BJ (cell line): Measurements from ENCODE around the gene ULK1. TPM values are rescaled to one million over a fixed set of nuclear protein-coding genes. Genes with fewer than 3 reads are reported as not detected.

Source experiments
- CTCF ChIA-PET: fragments of 350-600 bp; formaldehyde crosslinking; extraction: SDS; loops from one replicate; lab custom pipeline; 2021; ENCODE audit warnings: antibody characterized with exemption, inconsistent platforms; lab: Yijun Ruan, JAX
- POLR2A ChIA-PET: fragments of 300-600 bp; sonication (Branson Sonifier 250); formaldehyde crosslinking; extraction: SDS; loops from one replicate; lab custom pipeline; 2021; ENCODE audit warnings: antibody characterized with exemption; lab: Charles Lee
- DNase-seq: peaks from one replicate; pipeline ENCODE4 v3.0.0-alpha.2; 2011; ENCODE audit warnings: low read depth
- H3K27me3 ChIP-seq: 2 replicates; pipeline ENCODE4 v1.6.0; 2011; ENCODE audit warnings: low read length; ENCODE audit not compliant: control insufficient read depth, insufficient read depth
- H3K36me3 ChIP-seq: 2 replicates; pipeline ENCODE4 v1.5.1; 2011; ENCODE audit warnings: low read length; ENCODE audit not compliant: control insufficient read depth, insufficient read depth
- H3K4me3 ChIP-seq: 2 replicates; pipeline ENCODE4 v1.5.1; 2011; ENCODE audit warnings: low read depth, mild to moderate bottlenecking, control low read depth, low read length
- polyA plus RNA-seq: library from polyadenylated mRNA; depleted of rRNA; stranded (reverse); fragments of >200 nt; gene quantifications from 2 replicates; pipeline ENCODE4 v1.2.3, GENCODE V29; 2011
- TF ChIP-seq, protein P1 (sequence below): IDR thresholded peaks from 2 replicates; pipeline ENCODE4 v1.5.1; 2011; ENCODE audit warnings: low read depth, mild to moderate bottlenecking, control low read depth, inconsistent platforms, low read length, moderate library complexity; ENCODE audit not compliant: insufficient read depth

Gene ULK1
- polyA plus RNA-seq, 1 experiment, result 13.7 TPM

DNA sequence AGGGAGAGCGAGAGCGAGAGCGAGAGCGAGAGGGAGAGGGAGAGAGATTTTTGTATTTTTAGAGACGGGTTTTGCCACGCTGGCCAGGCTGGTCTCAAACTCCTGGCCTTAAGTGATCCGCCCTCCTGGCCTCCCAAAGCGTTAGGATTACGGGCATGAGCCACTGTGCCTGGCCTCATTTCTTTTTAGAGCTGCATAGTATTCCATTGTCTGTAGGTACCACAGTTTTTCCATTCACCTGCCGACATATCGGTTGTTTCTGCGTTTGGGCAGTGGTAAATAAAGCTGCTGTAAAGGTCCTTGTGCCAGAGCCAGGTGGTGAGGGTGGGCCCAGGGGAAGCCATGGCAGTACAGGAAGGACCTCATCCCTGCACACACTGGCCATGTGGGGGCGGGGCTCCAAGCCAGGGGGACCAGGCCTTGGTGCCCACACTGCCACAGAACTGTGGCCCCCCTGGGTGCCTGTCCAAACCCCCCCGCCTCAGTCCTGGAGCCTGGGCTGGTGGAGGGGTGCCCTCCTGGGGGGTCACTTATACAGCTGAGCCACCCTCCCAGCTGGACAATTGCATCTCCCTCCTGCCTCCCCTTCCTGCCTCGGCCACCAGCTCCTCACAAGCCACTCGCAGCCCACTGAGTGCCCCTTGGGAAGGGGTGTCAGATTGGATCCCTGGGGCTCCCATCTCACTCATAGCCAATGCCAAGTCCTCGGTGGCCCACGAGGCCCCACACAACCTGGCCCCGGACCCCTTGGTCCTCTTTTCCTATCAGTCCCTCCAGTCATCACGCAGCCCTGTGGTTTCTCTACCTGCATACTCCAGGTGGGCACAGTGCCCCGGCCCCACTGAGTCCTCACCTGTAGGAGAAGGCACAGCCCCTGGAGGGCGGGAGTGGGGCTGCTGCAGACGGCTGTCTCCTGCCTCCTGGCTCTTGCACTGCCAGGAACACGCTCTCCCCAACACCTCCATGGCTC, 33.0 kb downstream of the ULK1 start:
- ChIA-PET CTCF (interaction anchor here (0.6 to 1.4 kb wide), 4 partner anchors 16 to 1313 kb away, joined by 3 to 4 read pairs (median 4); no protein-coding TSS in a partner anchor), POLR2A (no interaction called here)
- H3K27me3 ChIP-seq, result no peaks in the 10 kb centered on the region
- no peak overlapping the region for H3K4me3 ChIP-seq
- H3K36me3 ChIP-seq, result peaks cover 9% of the 10 kb centered on the region
- no peak for DNase-seq
- TF ChIP-seq, protein P1, sequence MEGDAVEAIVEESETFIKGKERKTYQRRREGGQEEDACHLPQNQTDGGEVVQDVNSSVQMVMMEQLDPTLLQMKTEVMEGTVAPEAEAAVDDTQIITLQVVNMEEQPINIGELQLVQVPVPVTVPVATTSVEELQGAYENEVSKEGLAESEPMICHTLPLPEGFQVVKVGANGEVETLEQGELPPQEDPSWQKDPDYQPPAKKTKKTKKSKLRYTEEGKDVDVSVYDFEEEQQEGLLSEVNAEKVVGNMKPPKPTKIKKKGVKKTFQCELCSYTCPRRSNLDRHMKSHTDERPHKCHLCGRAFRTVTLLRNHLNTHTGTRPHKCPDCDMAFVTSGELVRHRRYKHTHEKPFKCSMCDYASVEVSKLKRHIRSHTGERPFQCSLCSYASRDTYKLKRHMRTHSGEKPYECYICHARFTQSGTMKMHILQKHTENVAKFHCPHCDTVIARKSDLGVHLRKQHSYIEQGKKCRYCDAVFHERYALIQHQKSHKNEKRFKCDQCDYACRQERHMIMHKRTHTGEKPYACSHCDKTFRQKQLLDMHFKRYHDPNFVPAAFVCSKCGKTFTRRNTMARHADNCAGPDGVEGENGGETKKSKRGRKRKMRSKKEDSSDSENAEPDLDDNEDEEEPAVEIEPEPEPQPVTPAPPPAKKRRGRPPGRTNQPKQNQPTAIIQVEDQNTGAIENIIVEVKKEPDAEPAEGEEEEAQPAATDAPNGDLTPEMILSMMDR, result no peak

DNA sequence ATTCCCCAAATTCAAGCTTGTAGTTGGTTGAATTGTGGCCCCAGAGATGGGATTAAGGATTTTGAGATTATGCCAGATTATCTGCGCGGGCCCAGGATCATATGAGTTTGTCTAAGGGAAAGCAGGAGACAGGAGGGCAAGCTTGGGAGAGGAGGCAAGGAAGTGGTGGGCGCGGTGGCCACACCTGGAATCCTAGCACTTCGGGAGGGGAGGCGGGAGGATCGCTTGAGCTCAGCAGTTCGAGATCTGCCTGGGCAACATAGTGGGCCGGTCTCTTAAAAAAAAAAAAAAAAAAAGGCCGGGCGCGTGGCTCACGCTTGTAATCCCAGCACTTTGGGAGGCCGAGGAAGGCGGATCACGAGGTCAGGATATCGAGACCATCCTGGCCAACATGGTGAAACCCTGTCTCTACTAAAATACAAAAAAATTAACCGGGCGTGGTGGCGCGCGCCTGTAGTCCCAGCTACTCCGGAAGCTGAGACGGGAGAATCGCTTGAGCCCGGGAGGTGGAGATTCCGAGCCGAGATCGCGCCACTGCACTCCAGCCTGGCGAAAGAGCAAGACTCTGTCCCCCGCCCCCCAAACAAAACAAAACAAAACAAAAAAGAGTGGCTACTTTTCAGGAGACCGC, 33.8 kb downstream of the ULK1 start:
- ChIA-PET CTCF (interaction anchor here (0.6 to 1.4 kb wide), 3 partner anchors 17 to 89 kb away, joined by 3 to 4 read pairs (median 4); no protein-coding TSS in a partner anchor), POLR2A (no interaction called here)
- peak overlapping the region; percentile 98 for H3K4me3 ChIP-seq
- no peak for DNase-seq
- no peaks in the 10 kb centered on the region for H3K27me3 ChIP-seq
- TF ChIP-seq, protein P1, result no peak
- peaks cover 11% of the 10 kb centered on the region for H3K36me3 ChIP-seq

DNA sequence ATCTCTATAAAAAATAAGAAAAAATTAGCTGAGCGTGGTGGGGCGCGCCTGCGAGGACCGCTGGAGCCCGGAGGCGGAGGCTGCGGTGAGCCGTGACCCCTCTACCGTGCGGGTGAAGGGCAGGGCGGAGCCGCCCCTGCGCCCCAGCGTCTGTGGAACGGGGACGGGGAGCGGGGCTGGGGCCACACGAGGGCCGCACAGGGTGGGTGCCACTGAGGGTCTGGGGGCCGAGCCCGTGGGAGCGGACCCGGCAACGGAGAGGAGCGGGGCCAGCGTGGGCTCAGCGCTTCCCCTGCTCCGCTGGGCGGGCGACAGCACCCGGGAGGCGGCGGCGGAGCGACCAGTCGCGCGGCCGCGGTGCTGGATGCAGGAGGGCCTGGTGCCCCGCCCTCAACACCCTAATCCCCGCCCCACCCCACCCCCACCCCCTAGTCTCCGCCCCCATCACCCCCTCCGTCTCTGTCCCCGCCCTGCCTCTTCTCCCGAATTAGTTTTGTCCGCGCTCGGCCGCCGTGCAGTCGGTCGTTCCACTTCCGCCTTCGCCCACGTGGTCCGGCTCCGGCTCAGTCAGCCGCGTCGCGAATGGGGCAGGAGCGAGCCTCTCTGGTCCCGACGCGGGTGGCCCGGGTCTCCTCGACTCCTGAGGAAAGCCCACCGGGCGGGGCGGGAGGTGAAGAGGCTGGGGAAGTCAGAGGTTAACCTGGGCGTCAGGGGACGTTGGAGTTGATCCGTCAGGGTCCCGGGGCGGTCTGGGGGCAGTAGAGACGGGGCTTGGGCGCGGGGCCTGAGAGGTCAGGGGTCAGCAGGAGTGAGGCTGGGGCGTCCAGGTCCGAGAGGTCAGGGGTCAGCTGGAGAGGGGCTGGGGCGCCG, 34.5 kb downstream of the ULK1 start, which contains the start of gene PUS1:
Gene PUS1, plus strand, starts transcription at position 566 of the 870 bp plus-strand sequence. CDS start 447 bp downstream, outside the sequence.
- peaks cover 9% of the 10 kb centered on the region for H3K36me3 ChIP-seq

DNA sequence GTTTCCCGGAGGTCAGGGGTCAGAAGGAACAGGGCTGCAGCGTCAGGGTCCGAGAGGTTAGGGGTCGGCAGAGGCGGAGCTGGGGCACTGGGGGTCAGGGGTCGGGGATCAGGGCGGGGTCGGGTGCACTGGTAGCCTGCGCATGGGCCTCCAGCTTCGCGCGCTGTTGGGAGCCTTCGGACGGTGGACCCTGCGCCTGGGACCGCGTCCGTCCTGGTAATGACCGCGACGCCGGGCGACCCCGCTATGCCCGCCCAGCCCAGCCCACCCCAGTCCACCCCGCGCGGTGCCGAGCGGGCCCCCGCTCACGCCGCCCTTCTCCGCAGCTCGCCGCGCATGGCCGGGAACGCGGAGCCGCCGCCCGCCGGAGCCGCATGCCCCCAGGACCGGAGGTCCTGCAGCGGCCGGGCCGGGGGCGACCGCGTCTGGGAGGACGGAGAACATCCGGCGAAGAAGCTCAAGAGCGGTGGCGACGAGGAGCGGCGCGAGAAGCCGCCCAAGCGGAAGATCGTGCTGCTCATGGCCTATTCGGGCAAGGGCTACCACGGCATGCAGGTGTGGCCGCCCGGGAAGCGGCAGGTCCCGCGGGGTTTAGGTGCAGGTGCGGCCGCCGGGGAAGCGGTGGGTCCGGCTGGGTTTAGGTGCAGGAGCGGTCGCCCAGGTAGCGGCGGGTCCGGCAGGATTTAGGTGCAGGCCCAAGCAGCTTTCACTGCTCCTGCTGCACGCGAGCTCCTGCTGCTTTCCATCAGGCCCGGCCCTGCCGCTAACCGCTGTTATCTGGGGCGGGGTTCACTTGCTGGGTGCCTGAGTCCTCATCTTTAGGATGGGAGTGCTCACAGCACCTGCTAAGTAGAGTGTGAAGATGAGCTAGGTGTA, 35.4 kb downstream of the ULK1 start:
- DNase-seq, result no peak
- no peaks in the 10 kb centered on the region for H3K27me3 ChIP-seq
- H3K4me3 ChIP-seq, result peak overlapping the region; percentile 98
- ChIA-PET CTCF (interaction anchor here (0.6 kb wide), 3 partner anchors 96 to 753 kb away, joined by 3 to 8 read pairs (median 4); no protein-coding TSS in a partner anchor), POLR2A (interaction anchor here (0.6 kb wide), 1 partner anchor 89 kb away, joined by 3 read pairs; no protein-coding TSS in a partner anchor)
- peaks cover 11% of the 10 kb centered on the region for H3K36me3 ChIP-seq
- TF ChIP-seq, protein P1, result no peak

More for the DNA sequence above, 34.5 kb downstream of the ULK1 start, which contains the start of gene PUS1:
- ChIA-PET POLR2A (interaction anchor here (0.6 kb wide), 1 partner anchor 89 kb away, joined by 3 read pairs; no protein-coding TSS in a partner anchor), CTCF (no interaction called here)
- TF ChIP-seq, protein P1, result no peak
- DNase-seq, result peak; percentile 45
- Histone ChIP-seq H3K27me3 (no peaks in the 10 kb centered on the region), H3K4me3 (peak within 1 kb of the TSS; percentile 98)
